Karpas-422 (cell line): ENCODE measurements around the gene PGAM1. TPM values are rescaled to one million over a fixed set of nuclear protein-coding genes. Genes with fewer than 3 reads are reported as not detected.
"Not testable (repeated sequence)": the region's sequence is repeated elsewhere in the genome, so short reads cannot be mapped to it uniquely, and the experiment has no call there.

Experiments used
- DNase-seq: peaks from one replicate; pipeline ENCODE4 v3.0.0-alpha.2; 2015
- H2AFZ ChIP-seq: fragments of 200-600 bp; sonication (generic); 2 replicates; pipeline ENCODE4 v1.6.1; 2014; ENCODE audit warnings: antibody characterized with exemption, low read length, mixed read lengths
- H3K27ac ChIP-seq: fragments of 200-600 bp; sonication (generic); 2 replicates; pipeline ENCODE4 v1.5.1; 2014; ENCODE audit warnings: mild to moderate bottlenecking, low read length, moderate library complexity
- H3K27me3 ChIP-seq: fragments of 200-600 bp; sonication (generic); 2 replicates; pipeline ENCODE4 v1.6.1; 2014; ENCODE audit warnings: low read length, mixed read lengths
- H3K36me3 ChIP-seq: fragments of 200-600 bp; sonication (generic); 2 replicates; pipeline ENCODE4 v1.6.1; 2014; ENCODE audit warnings: low read length, mixed read lengths; ENCODE audit not compliant: insufficient read depth
- H3K4me1 ChIP-seq: fragments of 200-600 bp; sonication (generic); 2 replicates; pipeline ENCODE4 v1.6.1; 2014; ENCODE audit warnings: mild to moderate bottlenecking, low read length, mixed read lengths
- H3K4me2 ChIP-seq: fragments of 200-600 bp; sonication (generic); 2 replicates; pipeline ENCODE4 v1.6.1; 2014; ENCODE audit warnings: low read length, low read depth, mild to moderate bottlenecking; ENCODE audit not compliant: poor library complexity, severe bottlenecking
- H3K4me3 ChIP-seq: fragments of 200-600 bp; sonication (generic); 2 replicates; pipeline ENCODE4 v1.5.1; 2014; ENCODE audit warnings: mild to moderate bottlenecking, antibody characterized with exemption, low read length, mixed read lengths
- H3K79me2 ChIP-seq: fragments of 200-600 bp; sonication (generic); 2 replicates; pipeline ENCODE4 v1.6.1; 2014; ENCODE audit warnings: mild to moderate bottlenecking, low read length, mixed read lengths
- H3K9ac ChIP-seq: fragments of 200-600 bp; sonication (generic); 2 replicates; pipeline ENCODE4 v1.6.0; 2014; ENCODE audit warnings: low read length
- H3K9me2 ChIP-seq: fragments of 200-600 bp; sonication (generic), shearing (Covaris generic); replicated peaks from 2 replicates; pipeline ENCODE4 v1.6.0; 2014; ENCODE audit warnings: mild to moderate bottlenecking, low read length, moderate library complexity; ENCODE audit not compliant: insufficient read depth
- H3K9me3 ChIP-seq: fragments of 300-700, 200-600 bp; sonication (generic); 2 replicates; pipeline ENCODE4 v1.6.1; 2014; ENCODE audit warnings: low read length, mixed read lengths
- H4K20me1 ChIP-seq: fragments of 200-600 bp; sonication (generic); 2 replicates; pipeline ENCODE4 v1.6.1; 2014; ENCODE audit warnings: mild to moderate bottlenecking, antibody characterized with exemption, low read length, low read depth; ENCODE audit not compliant: insufficient read depth
- total RNA-seq: library from RNA; depleted of rRNA; stranded (reverse); fragments of >200 nt; shearing (Covaris generic); gene quantifications from 2 replicates; pipeline ENCODE4 v1.2.3, GENCODE V29; 2014; ENCODE audit warnings: low replicate concordance

The PGAM1 gene
- total RNA-seq, 1 experiment from 2014 or later, result 234 TPM

DNA sequence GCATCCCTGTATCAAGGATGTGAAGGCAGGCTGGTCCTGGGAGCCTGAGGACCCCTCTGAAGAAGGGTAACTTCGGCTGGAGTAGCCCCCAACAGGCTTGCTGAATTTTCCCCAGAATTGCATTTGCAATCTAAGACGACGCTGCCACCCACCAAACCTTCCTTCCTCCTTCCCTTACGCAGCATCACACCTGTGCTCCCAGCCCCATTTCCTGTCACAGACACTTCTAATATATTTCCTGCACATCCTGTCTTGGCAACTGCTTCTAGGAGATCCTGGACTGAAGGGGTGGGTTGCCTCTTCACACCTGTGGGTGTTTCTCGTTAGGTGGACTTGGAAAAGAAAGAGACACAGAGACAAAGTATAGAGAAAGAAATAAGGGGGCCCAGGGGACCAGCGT is 9.4 kb upstream of the PGAM1 start:
- no peak overlapping the region for H3K27ac ChIP-seq
- no peak for DNase-seq
- no peak overlapping the region for H3K4me3 ChIP-seq
- H3K4me2 ChIP-seq, result no peak overlapping the region
- H3K9ac ChIP-seq, result no peak overlapping the region
- H2AFZ ChIP-seq, result no peak overlapping the region
- H3K27me3 ChIP-seq, result no peaks in the 10 kb centered on the region
- no peaks in the 10 kb centered on the region for H4K20me1 ChIP-seq
- no peaks in the 10 kb centered on the region for H3K9me3 ChIP-seq
- peaks cover 19% of the 10 kb centered on the region for H3K4me1 ChIP-seq
- H3K79me2 ChIP-seq, result no peaks in the 10 kb centered on the region
- no peaks in the 10 kb centered on the region for H3K36me3 ChIP-seq
- H3K9me2 ChIP-seq, result no peaks in the 10 kb centered on the region

DNA sequence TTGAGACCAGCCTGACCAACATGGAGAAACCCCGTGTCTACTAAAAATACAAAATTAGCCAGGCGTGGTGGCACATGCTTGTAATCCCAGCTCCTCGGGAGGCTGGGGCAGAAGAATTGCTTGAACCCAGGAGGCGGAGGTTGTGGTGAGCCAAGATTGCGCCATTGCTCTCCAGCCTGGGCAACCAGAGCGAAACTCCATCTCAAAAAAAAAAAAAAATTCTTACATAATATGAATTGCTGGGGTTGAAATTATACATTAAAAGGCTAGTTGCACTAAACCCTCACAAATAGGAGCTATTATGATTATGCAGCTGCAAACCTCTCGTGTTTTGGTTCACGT is 2.3 kb upstream of the PGAM1 start:
- H3K9ac ChIP-seq, H3K27ac ChIP-seq, DNase-seq: not testable (repeated sequence)

DNA sequence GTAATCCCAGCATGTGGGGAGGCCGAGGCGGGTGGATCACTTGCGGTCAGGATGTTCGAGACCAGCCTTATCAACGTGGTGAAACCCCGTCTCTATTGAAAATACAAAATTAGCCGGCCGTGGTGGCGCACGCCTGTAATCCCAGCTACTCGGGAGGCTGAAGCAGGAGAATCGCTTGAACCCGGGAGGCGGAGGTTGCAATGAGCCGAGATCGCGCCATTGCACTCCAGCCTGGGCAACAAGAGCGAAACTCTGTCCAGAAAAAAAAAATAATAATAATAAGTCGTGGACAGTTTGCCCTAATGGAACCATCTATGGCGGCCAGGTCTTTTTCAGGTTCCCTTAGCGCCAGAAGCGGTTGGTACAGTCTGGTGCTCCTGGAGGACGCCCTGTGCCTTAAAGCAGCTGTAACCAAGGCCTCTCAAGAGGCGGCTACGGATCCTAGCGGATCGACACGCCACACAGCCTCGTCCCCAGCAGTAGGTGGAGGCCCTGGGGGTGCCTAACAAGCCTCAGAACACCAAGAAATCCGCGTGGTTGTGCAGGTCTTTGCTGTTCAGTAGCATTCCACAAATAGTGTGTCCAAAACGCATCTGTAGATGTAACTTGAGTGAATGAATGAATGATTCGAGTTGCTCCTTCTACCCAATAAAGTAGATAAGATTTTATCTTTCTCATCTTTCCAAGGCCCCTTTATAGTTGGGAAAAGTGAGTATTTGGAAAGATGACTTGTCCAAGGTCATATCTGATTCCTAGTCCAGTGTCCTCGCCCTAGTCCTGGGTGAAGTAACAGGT is 982 bp downstream of the PGAM1 start:
- peaks cover 13% of the 10 kb centered on the region; the same call in 1 of the 2 replicates for H3K36me3 ChIP-seq
- H3K9me3 ChIP-seq, result no peaks in the 10 kb centered on the region
- peak overlapping the region; percentile 87 for H3K9ac ChIP-seq
- peaks cover 35% of the 10 kb centered on the region for H3K4me1 ChIP-seq
- no peak for DNase-seq
- peak overlapping the region; percentile 89 for H3K4me3 ChIP-seq
- H2AFZ ChIP-seq, result no peak overlapping the region
- no peaks in the 10 kb centered on the region for H3K27me3 ChIP-seq
- H3K79me2 ChIP-seq, result peaks cover 34% of the 10 kb centered on the region
- peak overlapping the region; percentile 98 for H3K4me2 ChIP-seq
- H4K20me1 ChIP-seq, result peaks cover 7% of the 10 kb centered on the region; the same call in 1 of the 2 replicates
- no peaks in the 10 kb centered on the region for H3K9me2 ChIP-seq
- H3K27ac ChIP-seq, result peak overlapping the region; percentile 74

More for the DNA sequence above, 2.3 kb upstream of the PGAM1 start:
- Histone ChIP-seq H3K36me3 (peaks cover 12% of the 10 kb centered on the region; the same call in 1 of the 2 replicates), H3K4me1 (peaks cover 22% of the 10 kb centered on the region), H3K79me2 (peaks cover 26% of the 10 kb centered on the region)
- not testable (repeated sequence) for H2AFZ ChIP-seq, H3K9me3 ChIP-seq, H4K20me1 ChIP-seq, H3K27me3 ChIP-seq, H3K9me2 ChIP-seq, H3K4me3 ChIP-seq, H3K4me2 ChIP-seq

DNA sequence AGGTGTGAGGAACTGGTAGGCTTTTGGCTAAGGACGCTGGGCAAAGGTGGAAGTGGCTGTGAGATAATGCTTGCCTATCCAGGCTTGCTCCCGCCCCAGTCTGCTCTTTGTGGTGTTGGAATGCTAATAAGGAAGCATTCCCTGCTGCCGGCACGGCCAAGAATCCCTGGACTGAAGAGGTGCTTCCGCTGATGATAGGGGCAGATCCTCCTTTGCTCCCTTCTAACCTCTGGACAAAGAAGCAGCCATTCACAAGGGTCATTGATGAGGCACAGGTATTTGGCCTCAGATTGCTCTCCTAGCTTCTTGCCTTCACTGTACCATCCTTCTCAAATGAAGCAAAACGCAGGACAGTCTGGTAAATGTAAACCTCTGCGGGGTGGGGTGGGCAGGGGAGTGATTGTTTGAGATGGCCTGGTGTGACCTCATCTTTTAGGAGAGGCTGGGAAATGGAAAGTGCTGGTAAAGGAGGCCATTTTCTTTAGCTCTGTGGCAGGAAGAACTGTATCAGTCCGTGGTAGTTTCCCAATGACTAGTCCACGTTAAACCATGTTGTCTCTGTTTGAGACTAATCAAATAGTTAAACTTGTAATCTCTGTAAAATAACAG is 1.7 kb downstream of the PGAM1 start:
- Histone ChIP-seq H3K27me3 (no peaks in the 10 kb centered on the region), H3K4me3 (peak overlapping the region; percentile 89), H4K20me1 (peaks cover 7% of the 10 kb centered on the region; the same call in 1 of the 2 replicates), H2AFZ (no peak overlapping the region), H3K4me1 (peaks cover 35% of the 10 kb centered on the region), H3K79me2 (peaks cover 34% of the 10 kb centered on the region), H3K27ac (peak overlapping the region; percentile 74), H3K4me2 (peak overlapping the region; percentile 98), H3K9me3 (no peaks in the 10 kb centered on the region), H3K36me3 (peaks cover 13% of the 10 kb centered on the region; the same call in 1 of the 2 replicates), H3K9ac (peak overlapping the region; percentile 87), H3K9me2 (no peaks in the 10 kb centered on the region)
- peak; percentile 50 for DNase-seq

DNA sequence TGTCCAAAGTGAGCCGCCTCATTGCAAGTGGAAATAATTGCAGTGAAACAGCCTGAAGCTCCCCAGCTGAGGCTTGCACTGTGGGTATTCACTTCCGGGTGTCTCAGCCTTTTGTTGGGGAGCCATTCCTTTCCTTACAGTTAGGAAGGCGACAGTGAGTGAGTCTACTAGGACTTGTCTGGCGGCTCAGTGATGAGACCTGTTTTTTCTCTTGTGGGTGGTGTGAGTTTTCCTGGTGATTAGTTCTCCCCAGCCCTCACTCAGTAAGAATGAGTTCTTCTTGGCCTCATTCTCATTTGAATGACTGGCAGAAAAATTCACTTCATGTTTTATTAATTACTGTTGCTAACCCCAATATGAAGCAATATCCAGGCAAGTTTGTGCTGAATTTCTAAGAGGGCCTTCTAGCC is 2.6 kb downstream of the PGAM1 start:
- Histone ChIP-seq H3K4me2 (peak overlapping the region; percentile 98), H3K27ac (peak overlapping the region; percentile 74), H3K27me3 (no peaks in the 10 kb centered on the region), H3K36me3 (peaks cover 13% of the 10 kb centered on the region; the same call in 1 of the 2 replicates), H3K79me2 (peaks cover 34% of the 10 kb centered on the region), H3K4me1 (peaks cover 35% of the 10 kb centered on the region), H3K9ac (peak overlapping the region; percentile 87; the same call in 1 of the 2 replicates), H4K20me1 (peaks cover 7% of the 10 kb centered on the region; the same call in 1 of the 2 replicates), H3K4me3 (peak overlapping the region; percentile 89), H3K9me3 (no peaks in the 10 kb centered on the region), H3K9me2 (no peaks in the 10 kb centered on the region), H2AFZ (no peak overlapping the region)
- DNase-seq, result no peak

DNA sequence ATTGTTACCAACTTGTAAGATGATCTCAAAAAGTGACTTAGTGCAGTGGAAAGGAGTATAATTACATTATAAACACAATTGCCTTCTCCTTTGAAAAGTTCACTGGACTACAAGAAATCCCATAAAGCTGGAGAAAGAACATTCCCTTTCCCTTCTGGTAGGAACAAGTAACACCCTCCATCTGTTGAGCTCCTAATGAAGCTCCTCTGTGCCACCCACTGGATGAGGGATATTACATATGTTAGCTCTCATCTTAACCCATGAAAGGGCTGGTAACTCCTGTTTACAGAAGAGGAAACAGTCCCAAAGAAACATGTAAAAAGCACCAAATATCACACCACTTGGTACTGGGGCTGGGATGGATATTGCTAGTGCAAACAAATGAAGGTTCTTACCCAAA is 8.1 kb downstream of the PGAM1 start:
- DNase-seq, result peak; percentile 50
- peak overlapping the region; percentile 10; the same call in 1 of the 2 replicates for H3K27ac ChIP-seq
- H3K36me3 ChIP-seq, result 0 out of 2 replicates have a peak, but pooled peaks cover 3% of the 10 kb centered on the region
- no peaks in the 10 kb centered on the region for H3K27me3 ChIP-seq
- no peak overlapping the region for H3K4me3 ChIP-seq
- no peak overlapping the region for H3K4me2 ChIP-seq
- H3K4me1 ChIP-seq, result peaks cover 21% of the 10 kb centered on the region
- H3K9me3 ChIP-seq, result no peaks in the 10 kb centered on the region
- no peak overlapping the region for H2AFZ ChIP-seq
- H3K79me2 ChIP-seq, result peaks cover 6% of the 10 kb centered on the region; the same call in 1 of the 2 replicates
- no peaks in the 10 kb centered on the region for H3K9me2 ChIP-seq
- no peaks in the 10 kb centered on the region; the same call in 1 of the 2 replicates for H4K20me1 ChIP-seq
- H3K9ac ChIP-seq, result no peak overlapping the region

DNA sequence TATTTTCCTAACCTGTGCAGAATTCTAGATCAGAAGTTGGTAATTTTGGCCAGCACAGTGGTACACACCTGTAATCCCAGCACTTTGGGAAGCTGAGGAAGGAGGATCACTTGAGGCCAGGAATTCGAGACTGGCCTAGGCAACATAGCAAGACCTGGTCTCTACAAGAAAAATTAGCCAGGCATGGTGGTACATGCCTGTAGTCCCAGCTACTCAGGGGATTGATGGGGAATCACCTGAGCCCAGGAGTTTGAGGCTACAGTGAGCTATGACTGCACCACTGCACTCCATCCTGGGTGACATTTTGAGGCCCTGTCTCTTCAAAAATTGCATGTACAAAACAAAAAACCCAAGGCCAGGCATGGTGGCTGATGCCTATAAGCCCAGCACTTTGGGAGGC is 8.6 kb downstream of the PGAM1 start:
- Histone ChIP-seq H3K79me2 (peaks cover 2% of the 10 kb centered on the region; the same call in 1 of the 2 replicates), H3K4me3 (no peak overlapping the region), H3K9ac (no peak overlapping the region), H3K27ac (peak overlapping the region; percentile 10; the same call in 1 of the 2 replicates), H3K9me3 (no peaks in the 10 kb centered on the region), H3K9me2 (no peaks in the 10 kb centered on the region), H3K4me2 (no peak overlapping the region), H3K27me3 (no peaks in the 10 kb centered on the region), H3K4me1 (peaks cover 17% of the 10 kb centered on the region), H4K20me1 (no peaks in the 10 kb centered on the region; the same call in 1 of the 2 replicates), H2AFZ (no peak overlapping the region), H3K36me3 (0 out of 2 replicates have a peak, but pooled peaks cover 3% of the 10 kb centered on the region)
- no peak for DNase-seq

DNA sequence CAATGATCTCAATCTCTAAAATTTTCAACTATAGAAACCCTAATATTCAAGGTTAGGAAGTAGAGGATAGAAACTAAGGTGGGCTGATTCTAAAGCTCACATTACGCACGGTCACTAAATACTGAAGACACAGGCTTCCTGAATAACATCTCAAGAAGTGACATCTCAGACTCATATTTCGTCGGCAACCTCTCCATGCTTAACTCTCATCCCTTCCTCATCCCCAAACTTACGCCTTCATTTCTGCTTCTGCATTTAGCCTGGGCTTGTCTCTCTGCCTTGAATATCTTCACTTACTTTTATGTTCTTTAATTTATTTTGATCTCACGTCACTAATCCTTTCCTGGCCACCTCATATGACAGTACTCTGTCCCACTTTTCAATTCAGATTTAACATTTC is 9.2 kb downstream of the PGAM1 start:
- H3K4me2 ChIP-seq, result no peak overlapping the region
- no peak overlapping the region for H3K4me3 ChIP-seq
- no peaks in the 10 kb centered on the region for H3K79me2 ChIP-seq
- H4K20me1 ChIP-seq, result no peaks in the 10 kb centered on the region; the same call in 1 of the 2 replicates
- peaks cover 15% of the 10 kb centered on the region for H3K4me1 ChIP-seq
- H2AFZ ChIP-seq, result no peak overlapping the region
- 0 out of 2 replicates have a peak, but pooled peaks cover 3% of the 10 kb centered on the region for H3K36me3 ChIP-seq
- DNase-seq, result no peak
- no peaks in the 10 kb centered on the region for H3K27me3 ChIP-seq
- H3K9me3 ChIP-seq, result no peaks in the 10 kb centered on the region
- no peak overlapping the region for H3K9ac ChIP-seq
- H3K9me2 ChIP-seq, result no peaks in the 10 kb centered on the region
- H3K27ac ChIP-seq, result no peak overlapping the region
